GM18873 (cell line): ENCODE measurements around the gene ACOT6.
"Not testable (repeated sequence)": the region's sequence is repeated elsewhere in the genome, so short reads cannot be mapped to it uniquely, and the experiment has no call there.

ENCODE experiments used
- ATAC-seq: cut with Tn5 transposase; IDR thresholded peaks from one replicate; pipeline ENCODE4 v1.9.1; 2021; ENCODE audit warnings: mild to moderate bottlenecking, moderate library complexity, moderate number of reproducible peaks; ENCODE audit not compliant: unreplicated experiment, low FRiP score

The ACOT6 gene

GRCh38 chr14:73594491-73594890, 17.8 kb upstream of the ACOT6 start:
- ATAC-seq = no peak

GRCh38 chr14:73599499-73599898, 12.8 kb upstream of the ACOT6 start:
- ATAC-seq = no peak

- no peak for ATAC-seq
Observed at GRCh38 chr14:73602994-73603393, 9.3 kb upstream of the ACOT6 start.

- no peak for ATAC-seq
Observed at GRCh38 chr14:73606271-73606670, 6.0 kb upstream of the ACOT6 start.

- ATAC-seq = no peak
Observed at GRCh38 chr14:73607241-73607640, 5.1 kb upstream of the ACOT6 start.

- no peak for ATAC-seq
Observed at GRCh38 chr14:73610687-73611086, 1.6 kb upstream of the ACOT6 start.

GRCh38 chr14:73613046-73613383, 698 bp downstream of the ACOT6 start:
- no peak for ATAC-seq

- no peak for ATAC-seq
Observed at GRCh38 chr14:73613419-73613963, 1.2 kb downstream of the ACOT6 start.

GRCh38 chr14:73616831-73617230, 4.5 kb downstream of the ACOT6 start:
- no peak for ATAC-seq

GRCh38 chr14:73619524-73619923, 7.2 kb downstream of the ACOT6 start:
- ATAC-seq = no peak

GRCh38 chr14:73620268-73620667, 8.0 kb downstream of the ACOT6 start:
- ATAC-seq = no peak

GRCh38 chr14:73623504-73624054, 11.3 kb downstream of the ACOT6 start:
- ATAC-seq = no peak

- ATAC-seq = no peak
Observed at GRCh38 chr14:73625706-73626105, 13.4 kb downstream of the ACOT6 start.

- no peak for ATAC-seq
Observed at GRCh38 chr14:73627151-73627558, 14.8 kb downstream of the ACOT6 start.

GRCh38 chr14:73630009-73630780, 17.9 kb downstream of the ACOT6 start:
- no peak for ATAC-seq

GRCh38 chr14:73633116-73634010, 21.0 kb downstream of the ACOT6 start:
- no peak for ATAC-seq

- ATAC-seq = no peak
Observed at GRCh38 chr14:73634011-73634833, 21.9 kb downstream of the ACOT6 start.

- not testable (repeated sequence) for ATAC-seq
Observed at GRCh38 chr14:73636355-73636754, 24.0 kb downstream of the ACOT6 start.

GRCh38 chr14:73637830-73638229, 25.5 kb downstream of the ACOT6 start:
- no peak for ATAC-seq

- ATAC-seq = no peak
Observed at GRCh38 chr14:73640796-73641365, 28.6 kb downstream of the ACOT6 start.
